GM21381 (cell line): ENCODE results near the gene HEY2.
"Not testable (repeated sequence)": the region's sequence is repeated elsewhere in the genome, so short reads cannot be mapped to it uniquely, and the experiment has no call there.

Experiments
- ATAC-seq: cut with Tn5 transposase; IDR thresholded peaks from one replicate; pipeline ENCODE4 v1.9.1; 2021; ENCODE audit warnings: mild to moderate bottlenecking, moderate library complexity; ENCODE audit not compliant: unreplicated experiment

HEY2 gene

DNA sequence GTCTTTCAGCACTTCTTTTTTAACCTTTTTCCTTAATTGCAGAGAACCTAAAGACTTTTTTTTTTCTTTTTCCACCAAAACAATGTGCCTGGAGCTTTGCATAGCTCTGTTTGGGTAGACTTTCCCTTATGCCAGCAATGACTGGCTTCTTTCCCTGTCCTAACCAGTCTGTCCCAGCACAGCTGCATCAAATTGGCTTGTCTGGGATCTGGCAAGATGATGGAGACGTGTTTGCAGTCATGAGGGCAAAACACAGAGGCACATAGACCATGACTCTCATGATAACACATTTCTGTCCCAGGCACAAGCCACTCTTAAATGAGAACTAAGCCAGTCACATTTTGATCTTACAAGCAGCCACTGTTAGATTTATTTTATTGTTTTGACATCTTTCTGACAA is 16.5 kb downstream of the HEY2 start:
- ATAC-seq, result no peak

DNA sequence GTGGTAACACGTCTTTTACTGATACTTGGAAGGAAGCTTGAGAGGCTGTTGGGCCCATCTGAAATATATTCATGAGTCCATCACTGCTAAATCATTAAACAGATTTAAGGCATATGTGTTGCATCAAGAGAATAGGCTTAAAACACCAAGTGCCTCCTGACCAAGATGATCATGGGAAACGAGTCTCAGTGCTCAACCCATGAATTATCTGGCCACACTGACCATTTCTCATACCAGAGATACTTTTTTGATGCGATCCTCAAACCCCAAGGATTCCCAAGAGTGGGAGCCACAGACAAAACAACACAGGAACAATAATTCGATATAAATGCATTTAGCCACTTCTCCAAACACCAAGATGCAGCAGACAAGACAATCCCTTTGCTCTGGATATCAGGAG is 17.2 kb downstream of the HEY2 start:
- no peak for ATAC-seq

DNA sequence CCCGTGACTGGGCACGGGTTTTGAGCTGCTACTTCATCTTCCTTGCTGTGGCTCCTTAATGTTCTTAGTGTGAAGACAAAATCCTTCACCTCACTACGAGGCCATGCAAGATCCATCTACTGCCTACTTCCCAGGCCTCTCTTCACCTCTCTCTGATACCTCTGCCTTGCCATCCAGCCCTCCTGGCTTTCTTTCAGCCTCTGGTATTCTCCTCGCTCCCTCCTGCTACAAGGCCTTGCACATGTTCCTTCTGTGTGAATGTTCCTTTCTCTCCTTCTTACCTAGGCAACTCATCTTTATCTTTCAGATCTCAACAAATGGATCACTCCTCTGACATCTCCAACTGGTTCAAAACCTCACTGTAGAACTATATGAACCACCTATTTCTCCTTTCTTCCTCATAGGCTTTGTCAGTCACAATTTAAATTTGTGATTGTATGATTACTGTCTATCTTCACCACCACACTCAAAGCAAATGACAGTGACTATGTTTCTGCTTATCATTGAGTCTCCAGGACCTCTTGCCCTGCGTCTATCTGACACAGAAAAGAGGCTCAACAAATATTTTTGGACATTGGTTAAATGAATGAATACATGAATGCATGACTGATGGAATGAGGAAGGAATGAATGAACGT is 19.8 kb downstream of the HEY2 start:
- ATAC-seq, result no peak

DNA sequence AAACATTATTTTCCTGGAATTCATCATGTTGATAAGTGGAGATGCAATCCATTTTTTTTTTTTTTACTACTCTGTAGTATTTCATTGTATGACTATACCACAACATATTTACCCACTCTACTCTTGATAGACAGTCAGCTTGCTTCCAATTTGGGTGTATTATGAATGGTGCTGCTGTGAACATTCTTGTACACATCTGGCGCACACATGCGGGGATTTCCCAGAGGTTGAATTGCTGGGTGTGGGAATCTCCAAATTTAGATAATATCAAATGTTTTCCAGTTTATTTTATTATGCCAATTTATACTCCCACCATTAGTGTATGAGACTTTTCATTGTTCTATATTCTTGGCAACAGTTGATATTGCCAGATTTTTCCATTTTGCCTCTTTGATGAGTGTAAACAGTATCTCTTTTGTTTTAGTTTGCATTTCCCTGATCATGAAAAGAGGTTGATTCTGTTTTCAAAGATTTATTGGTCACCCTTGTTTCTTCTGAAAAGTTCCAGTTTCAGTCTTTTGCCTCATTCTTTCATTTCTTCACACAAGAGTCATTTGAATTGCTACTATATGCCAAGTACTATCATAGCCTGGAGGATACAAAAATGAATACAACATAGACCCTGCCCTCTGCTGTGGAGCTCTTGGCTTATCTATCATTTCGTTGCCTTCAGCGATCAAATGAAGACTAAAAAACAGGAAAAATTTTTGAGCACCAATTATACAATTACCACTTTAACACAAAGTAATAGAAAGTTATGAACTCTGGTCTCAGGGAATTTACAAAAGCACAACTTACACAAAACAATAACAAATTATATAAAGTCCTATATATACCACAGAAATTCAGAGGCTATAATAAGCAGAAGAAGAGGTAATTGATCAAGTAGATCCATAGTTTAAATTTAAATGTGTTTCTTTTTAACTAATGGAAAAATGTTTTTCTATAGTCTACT is 24.2 kb downstream of the HEY2 start:
- no peak for ATAC-seq

DNA sequence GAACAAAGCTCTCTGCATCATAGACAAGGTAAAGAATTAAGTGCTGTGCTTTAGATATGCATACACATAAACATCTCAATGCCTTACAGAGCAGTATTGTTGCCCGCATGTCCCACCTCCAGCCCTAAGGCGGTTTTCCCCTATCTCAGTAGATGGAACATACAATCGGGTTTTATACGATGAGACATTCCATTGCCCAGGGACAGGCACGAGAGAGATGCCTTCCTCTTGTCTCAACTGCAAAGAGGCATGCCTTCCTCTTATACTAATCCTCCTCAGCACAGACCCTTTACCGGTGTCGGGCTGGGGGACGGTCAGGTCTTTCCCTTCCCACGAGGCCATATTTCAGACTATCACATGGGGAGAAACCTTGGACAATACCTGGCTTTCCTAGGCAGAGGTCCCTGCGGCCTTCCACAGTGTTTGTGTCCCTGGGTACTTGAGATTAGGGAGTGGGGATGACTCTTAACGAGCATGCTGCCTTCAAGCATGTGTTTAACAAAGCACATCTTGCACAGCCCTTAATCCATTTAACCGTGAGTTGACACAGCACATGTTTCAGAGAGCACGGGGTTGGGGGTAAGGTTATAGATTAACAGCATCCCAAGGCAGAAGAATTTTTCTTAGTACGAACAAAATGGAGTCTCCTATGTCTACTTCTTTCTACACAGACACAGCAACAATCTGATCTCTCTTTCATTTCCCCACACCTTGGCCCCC is 26.8 kb downstream of the HEY2 start:
- not testable (repeated sequence) for ATAC-seq

DNA sequence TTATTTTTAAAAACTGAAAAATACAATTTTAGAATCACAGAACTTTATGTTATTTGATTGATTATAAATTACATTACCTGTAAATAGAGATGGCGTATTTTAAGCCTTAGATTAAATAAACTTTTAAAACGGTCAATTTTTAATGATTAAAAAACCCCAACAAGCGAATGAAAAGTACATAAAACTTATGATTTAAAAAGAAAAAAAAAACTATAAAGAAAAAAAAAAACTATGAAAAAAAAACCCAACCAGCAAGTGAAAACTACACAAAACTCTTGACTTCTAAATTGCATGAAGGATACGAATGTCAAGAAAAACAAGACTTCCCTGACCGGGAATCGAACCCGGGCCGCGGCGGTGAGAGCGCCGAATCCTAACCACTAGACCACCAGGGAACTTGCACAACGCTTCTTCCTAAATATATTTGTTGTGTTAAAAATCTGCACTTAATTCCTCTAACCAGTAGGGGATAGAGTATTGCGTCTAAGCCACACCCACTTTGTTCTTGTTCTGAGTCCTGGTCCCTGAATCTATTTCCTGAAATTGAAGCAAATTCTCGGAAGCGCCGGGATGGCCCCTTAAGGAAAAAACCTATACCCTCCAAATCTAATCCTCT is 30.6 kb downstream of the HEY2 start:
- peak; percentile 78 for ATAC-seq

DNA sequence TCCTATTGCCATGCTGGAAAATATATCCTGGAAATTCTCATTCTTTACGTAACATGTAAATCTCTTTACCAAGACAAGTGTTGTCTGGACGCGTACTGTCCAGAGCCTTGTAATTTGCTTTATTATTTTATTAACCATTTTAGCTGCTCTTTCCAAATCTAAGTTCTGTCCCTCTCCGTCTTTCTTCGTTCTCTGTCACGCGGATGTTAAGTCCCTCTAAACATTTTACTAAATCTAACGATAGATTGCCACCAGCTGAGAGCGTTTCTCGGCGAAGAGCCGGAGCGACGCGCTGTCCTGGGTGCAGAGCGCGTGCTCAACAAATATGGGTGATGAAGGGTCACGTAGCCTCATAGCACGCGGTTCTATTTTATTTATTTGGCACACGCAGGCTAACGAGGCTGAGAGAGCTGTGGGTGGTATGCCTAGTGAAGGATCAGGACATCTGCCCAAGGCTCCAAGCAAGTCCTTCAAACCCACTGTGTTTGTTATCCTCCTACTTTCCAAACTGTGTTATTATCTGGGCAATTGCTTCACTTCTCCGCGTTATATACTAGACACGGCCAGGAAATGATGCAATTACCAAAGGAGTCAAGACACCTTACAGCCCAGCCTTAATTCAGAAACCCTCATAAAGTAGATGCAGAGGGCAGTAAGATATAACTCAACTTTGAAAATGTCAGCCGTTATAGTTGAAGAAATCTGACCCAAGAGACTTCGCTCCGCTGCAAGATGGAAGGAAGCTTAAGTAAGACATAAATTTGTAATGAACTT is 31.3 kb downstream of the HEY2 start:
- peak; percentile 70 for ATAC-seq

DNA sequence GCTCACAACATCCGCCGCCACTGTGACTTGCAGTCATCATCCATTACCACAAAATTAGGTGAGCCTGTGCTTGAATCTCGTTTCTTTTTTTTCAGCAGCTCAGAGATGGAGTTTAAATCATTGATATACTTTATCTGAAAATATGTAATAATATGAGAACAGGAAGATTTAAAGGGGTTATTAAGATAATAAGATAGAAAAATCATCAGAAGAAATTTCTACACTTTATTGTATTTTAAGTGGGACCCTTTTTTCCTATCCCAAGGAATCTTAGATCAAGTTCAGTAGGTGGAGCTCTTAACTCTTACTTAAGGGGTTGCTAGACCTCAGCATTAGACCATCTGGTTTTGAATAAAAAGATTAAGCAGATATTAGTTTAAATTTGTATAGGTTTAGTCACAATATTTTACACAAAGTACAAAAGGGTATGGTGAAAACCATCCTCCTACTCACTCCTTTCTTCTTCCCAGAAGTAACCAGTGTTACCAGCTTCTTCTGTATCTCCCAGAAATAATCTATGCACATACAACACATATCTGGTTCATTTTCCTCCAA is 32.0 kb downstream of the HEY2 start:
- peak; percentile 41 for ATAC-seq

DNA sequence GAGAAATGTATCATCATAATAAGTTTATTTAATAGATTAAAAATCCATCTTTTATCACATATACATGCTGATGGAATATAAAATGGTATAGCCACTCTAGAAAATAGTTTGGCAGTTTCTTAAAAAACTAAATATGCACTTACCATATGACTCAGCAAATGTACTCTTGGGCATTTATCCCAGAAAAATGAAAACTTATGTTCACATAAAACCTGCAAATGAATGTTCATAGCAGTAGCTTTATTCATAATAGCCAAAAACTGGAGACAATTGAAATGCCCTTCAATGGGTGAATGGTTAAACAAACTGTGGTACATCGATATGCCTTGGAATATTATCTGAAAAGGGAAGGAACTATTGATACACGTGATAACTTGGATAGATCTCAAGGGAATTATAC is 34.9 kb downstream of the HEY2 start:
- ATAC-seq, result no peak

DNA sequence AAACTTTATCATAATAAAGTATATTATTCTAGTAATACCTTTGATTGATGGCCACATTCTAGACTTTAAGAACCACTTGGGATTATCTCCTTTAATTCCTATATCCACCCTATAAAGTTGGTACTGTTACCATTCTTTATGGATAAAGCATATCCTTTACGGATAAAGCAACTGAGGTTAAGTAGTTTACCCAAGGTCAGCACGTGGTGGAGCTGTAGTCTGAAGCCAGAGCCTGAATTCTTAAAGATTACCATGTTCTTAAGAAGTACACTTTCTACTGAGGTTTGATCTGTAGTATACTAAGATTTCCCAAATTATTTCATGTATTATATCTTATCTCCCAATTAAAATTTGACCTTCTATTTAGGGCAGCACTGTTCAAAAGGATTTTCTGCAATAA is 38.4 kb downstream of the HEY2 start:
- no peak for ATAC-seq

DNA sequence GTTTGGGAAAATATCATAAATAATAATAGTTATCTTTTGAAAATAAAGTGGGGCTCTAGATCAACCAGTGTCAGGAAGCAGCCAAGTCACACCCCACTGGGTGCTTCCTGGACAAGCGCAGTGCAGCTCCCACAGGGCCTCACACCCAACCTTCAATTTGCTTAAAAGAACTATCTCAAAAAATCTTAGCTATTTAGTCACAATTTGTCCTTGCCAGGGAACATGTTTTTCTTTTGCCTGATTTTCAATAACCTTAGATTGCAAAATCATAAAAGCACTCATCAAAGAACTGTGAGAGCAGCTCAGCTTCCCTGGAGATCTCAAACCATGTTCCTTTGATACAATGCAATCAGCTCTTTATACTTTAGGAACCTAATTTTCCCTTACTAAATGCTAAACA is 39.7 kb downstream of the HEY2 start:
- no peak for ATAC-seq

DNA sequence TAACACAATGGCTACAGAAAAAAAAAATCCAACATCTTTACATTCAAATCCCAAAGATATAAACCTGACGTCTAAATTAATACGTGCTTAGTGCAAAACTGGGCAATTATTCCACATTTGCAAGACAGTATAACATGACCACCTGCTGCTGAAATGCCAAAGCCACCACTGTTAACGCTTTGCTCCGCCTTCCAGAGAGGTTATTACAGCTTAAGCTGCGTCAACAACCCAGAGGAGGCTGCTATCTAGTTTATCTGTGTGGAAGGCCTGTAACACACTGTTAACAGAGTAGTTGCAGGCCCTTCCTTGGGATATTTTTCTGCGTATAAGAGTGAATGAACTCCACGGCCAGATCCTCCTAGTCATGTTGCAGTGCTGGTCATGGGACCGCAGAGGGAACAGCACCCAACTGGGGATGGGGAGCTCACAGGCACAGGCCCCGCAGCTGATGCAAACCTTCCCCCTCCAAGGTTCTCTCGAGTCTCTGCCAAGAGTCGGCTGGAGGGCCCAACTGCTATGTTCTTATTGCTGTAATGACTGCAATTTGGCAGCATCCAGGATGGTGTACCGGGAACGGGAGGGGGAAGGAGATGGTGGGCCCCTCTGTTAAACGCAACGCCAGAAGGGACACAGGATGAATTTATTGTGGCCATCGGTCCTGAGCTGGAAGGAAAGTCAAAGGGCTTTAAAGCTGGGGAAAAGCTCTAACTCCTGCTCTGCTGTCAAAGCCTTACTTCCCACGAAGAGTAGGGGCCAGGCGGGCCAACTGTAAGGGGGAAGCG is 40.3 kb downstream of the HEY2 start:
- no peak for ATAC-seq

DNA sequence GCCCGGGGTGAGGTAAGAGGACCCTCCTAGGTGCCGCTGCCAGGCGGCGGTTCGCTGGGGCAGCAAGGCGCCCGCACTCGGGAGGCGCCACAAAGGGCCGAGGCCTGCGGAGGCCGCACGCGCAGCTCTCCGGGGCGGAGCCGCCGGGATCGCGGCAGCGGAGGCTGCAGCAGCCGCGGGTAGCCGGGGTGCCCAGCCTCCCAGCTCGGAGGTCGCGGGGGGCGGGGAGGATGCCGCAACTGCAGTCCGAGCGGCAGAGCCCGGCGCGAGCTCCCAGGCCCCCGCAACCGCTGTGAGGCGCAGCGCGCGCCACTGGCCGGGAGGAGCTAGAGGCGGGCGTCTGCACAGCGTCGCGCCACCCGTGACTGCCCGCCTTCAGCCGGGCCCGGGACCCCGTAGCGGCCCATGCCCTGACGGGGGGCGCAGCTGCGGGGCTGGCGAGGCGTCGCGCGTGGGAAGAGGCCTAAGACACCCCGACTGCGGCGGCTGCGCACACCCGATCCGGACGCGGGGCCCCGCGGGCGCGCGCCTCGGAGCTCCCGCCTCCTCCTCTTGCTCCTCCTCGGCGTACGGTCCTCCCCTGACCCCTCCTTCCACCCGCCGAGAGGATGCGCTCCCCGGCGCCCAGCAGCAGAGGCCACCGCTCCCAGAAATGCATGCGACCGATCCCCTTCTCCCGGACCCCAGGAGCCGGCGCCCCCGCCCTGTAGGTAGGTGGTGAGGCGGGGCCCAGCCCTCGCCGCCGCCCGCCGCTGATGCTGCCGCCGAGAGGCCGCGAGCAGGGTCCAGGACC is 41.1 kb downstream of the HEY2 start, which contains the start of gene NCOA7:
Gene NCOA7 (plus strand): TSS at position 603 of the 793 bp plus-strand sequence. CDS start 24,395 bp downstream, outside the sequence.
- peak; percentile 78 for ATAC-seq

DNA sequence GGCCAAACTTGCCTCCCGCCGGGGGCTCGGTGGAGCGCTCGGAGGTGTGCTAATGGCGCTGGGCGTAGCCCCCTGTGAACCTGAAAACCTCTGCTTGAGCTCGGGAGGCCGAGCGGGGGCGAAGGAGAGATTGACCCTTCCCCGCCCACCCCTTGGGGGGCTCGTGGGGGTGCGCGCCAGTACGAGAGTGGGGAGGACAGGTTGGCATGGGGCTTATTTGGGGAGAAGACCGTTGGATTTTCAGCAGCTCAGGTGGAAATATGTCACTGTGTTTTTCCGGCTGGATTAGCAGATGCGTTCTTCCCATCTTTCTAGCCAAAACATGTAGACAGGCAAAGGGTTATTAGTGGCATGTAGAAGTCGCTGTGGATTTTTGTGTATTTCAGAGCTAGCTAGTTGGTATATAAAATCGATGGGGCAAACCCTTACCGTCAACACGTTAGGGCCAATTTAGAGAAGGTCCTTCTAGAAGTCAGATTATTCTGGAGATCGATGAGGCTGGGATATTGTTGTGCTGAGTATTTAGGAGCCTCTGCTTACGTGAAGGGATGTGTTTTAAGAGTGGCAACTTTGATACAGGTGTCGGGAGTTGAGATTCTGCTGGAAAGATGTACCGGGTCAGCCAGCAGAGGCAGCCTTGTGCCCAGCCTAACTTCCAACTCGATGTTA is 41.9 kb downstream of the HEY2 start:
- peak; percentile 36 for ATAC-seq

DNA sequence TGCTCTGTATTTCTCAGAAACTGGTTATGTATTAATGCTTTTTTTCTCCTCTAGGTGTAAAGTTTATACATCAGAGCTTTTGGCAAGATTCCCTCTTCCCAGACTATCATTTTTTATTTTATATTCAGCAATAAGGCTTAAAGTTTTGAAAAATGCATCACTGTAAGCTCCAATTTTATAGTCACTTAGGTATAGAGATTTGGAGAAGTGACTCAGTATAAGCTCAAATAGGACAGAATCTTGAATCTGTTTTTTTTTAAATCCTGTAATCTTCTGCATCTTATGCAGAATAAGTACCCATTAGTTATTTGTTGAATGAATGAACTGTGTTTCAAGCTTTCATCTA is 42.4 kb downstream of the HEY2 start:
- no peak for ATAC-seq

DNA sequence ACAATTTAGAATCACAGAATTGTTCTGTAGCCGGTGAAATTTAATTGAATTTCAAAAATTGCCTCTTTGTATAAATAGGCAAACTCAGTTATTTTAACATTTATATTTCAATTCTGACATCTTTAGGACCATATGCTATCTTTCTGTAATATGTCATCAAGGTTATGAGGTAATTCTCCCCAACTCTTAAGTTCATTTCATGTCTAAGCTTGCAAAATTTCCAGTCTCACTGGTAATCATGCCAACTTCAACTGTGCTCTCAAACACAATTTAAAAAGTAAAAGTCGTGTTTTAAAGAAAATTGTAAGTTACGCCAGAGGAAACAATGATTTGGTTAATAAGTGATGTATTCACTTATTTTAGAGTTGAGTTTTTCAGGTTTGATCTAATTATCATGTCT is 42.7 kb downstream of the HEY2 start:
- ATAC-seq, result no peak

DNA sequence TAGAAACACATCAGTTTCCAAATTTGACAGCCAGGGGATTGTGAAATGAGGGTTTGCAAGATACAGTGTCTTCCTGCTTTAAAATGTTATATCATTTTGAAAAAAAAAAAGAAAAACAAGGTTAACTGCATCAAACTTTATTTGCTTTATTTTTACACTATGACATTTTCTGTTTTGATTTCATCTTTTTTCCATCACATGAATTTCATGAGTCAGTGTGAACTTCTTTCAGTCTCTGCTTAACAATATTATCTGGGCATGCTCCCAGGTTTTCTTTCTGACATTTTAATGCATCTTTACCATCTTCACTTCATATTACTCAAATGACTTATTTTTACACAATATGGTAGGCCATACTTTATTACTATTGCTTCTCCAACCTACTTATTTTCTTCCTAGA is 43.2 kb downstream of the HEY2 start:
- no peak for ATAC-seq

DNA sequence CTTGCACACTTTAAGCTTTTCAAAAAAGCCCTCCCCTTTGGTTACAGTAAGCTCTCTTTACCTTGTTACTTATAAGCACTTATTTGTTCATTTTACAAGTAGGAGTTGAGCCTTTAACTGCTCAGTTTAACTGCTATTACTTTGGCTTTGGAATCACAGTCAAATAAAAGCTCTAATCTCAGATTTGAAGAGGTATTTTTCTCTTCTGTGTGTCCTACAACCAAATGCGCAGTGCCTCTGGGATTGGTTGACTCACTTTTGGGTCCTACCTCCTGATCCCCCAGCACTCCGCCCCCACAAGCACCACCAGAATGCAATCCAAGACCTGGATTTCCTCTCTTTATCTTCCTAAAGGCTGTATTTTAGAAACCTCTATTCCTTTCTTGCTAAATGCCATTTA is 43.8 kb downstream of the HEY2 start:
- no peak for ATAC-seq
